K562 (cell line): Measurements from ENCODE around the gene SLC22A23. TPM values are rescaled to one million over a fixed set of nuclear protein-coding genes. Genes with fewer than 3 reads are reported as not detected.

ENCODE experiments used
- ATAC-seq: fragments of 200-7000 bp; cut with Tn5 transposase; 3 replicates; pipeline ENCODE4 v1.9.1; 2020; ENCODE audit warnings: moderate library complexity
- BruUV-seq: library from RNA; stranded (reverse); fragments of 400-500 nt; replicated peaks from 2 replicates; lab custom pipeline; 2021; lab: Mats Ljungman, UMichigan
- CTCF ChIA-PET: fragments of 300-600 bp; formaldehyde crosslinking; extraction: SDS; loops from one replicate; lab custom pipeline; 2021; ENCODE audit warnings: low intra/inter-chr PET ratio; lab: Yijun Ruan, JAX
- POLR2A ChIA-PET: fragments of 300-600, 350-650 bp; sonication (Branson Sonifier 250); formaldehyde crosslinking; extraction: SDS; loops from one replicate; lab custom pipeline; 2021; ENCODE audit warnings: antibody characterized with exemption, inconsistent platforms; lab: Yijun Ruan, JAX
- DNase-seq, 4 experiments: peaks; one replicate each; pipeline versions ENCODE4 v3.0.0 to v3.0.0-alpha.2; 2011 to 2018; ENCODE audit warnings: low spot score in 3 of 4, mixed read lengths in 3 of 4; ENCODE audit errors: extremely low read depth in 1 of 4
- FAIRE-seq: peaks from 2 replicates; lab custom pipeline; 2011; peaks lifted over from hg19 to GRCh38; lab: Jason Lieb, UNC
- H2AFZ ChIP-seq: 2 replicates; pipeline ENCODE4 v1.6.0; 2011; ENCODE audit warnings: low read depth, low read length, control low read depth, inconsistent platforms
- H3K27ac ChIP-seq: fragments of 200-600 bp; 3 replicates; pipeline ENCODE4 v1.8.0; 2011; ENCODE audit warnings: low read depth, mild to moderate bottlenecking, control low read depth, inconsistent platforms, low read length, moderate library complexity, mixed read lengths; ENCODE audit errors: extremely low read depth
- H3K27me3 ChIP-seq, 2 experiments: fragments of 300-600 bp in 1 of 2; 2 replicates in 1 of 2; 3 replicates in 1 of 2; pipeline versions ENCODE4 v1.6.0 to v1.8.0; 2011; ENCODE audit warnings: inconsistent platforms in 2 of 2, low read length in 2 of 2, mild to moderate bottlenecking in 1 of 2, mixed read lengths in 1 of 2, moderate library complexity in 1 of 2; ENCODE audit not compliant: control insufficient read depth in 2 of 2, insufficient read depth in 2 of 2
- H3K36me3 ChIP-seq: fragments of 300-600 bp; 3 replicates; pipeline ENCODE4 v1.8.0; 2011; ENCODE audit warnings: mild to moderate bottlenecking, low read length, inconsistent platforms; ENCODE audit not compliant: control insufficient read depth, insufficient read depth
- H3K4me1 ChIP-seq, 2 experiments: fragments of 200-600 bp in 1 of 2; replicated peaks in 1 of 2; 2 replicates in 1 of 2; 3 replicates in 1 of 2; pipeline versions ENCODE4 v1.5.1 to v1.8.0; 2011; ENCODE audit warnings: inconsistent platforms in 2 of 2, low read length in 2 of 2, mild to moderate bottlenecking in 1 of 2, mixed read lengths in 1 of 2, moderate library complexity in 1 of 2; ENCODE audit not compliant: control insufficient read depth in 2 of 2, insufficient read depth in 2 of 2
- H3K4me2 ChIP-seq: 2 replicates; pipeline ENCODE4 v1.6.1; 2011; ENCODE audit warnings: low read length, control low read depth, inconsistent platforms, mixed read lengths; ENCODE audit not compliant: insufficient read depth
- H3K4me3 ChIP-seq: fragments of 200-600 bp; sonication (generic), shearing (Covaris generic); 2 replicates; pipeline ENCODE4 v1.5.1; 2016; ENCODE audit warnings: control low read depth, inconsistent platforms
- H3K79me2 ChIP-seq: fragments of 200-600 bp; 3 replicates; pipeline ENCODE4 v1.8.0; 2011; ENCODE audit warnings: low read length, inconsistent platforms; ENCODE audit not compliant: control insufficient read depth, insufficient read depth
- H3K9ac ChIP-seq, 2 experiments: 2 replicates each; pipeline versions ENCODE4 v1.6.0 to v1.6.1; 2011; ENCODE audit warnings: low read depth in 2 of 2, low read length in 2 of 2, control low read depth in 1 of 2, inconsistent platforms in 1 of 2, mild to moderate bottlenecking in 1 of 2, mixed read lengths in 1 of 2; ENCODE audit not compliant: insufficient read depth in 1 of 2
- H3K9me1 ChIP-seq: one replicate; pipeline ENCODE4 v1.6.0; 2011; ENCODE audit warnings: inconsistent platforms, mild to moderate bottlenecking, low read length, moderate library complexity; ENCODE audit not compliant: control insufficient read depth, insufficient read depth
- H3K9me3 ChIP-seq: replicated peaks from 2 replicates; pipeline ENCODE4 v1.5.1; 2011; ENCODE audit warnings: low read depth, low read length, inconsistent platforms; ENCODE audit not compliant: control insufficient read depth, insufficient read depth
- H4K20me1 ChIP-seq: replicated peaks from 2 replicates; pipeline ENCODE4 v1.6.1; 2011; ENCODE audit warnings: low read length, inconsistent platforms, mixed read lengths; ENCODE audit not compliant: control insufficient read depth, insufficient read depth
- JUND ChIP-seq, 2 experiments: IDR thresholded peaks; 2 replicates in 1 of 2; 3 replicates in 1 of 2; pipeline ENCODE4 v1.6.1; 2011; ENCODE audit warnings: borderline replicate concordance in 2 of 2, low read depth in 2 of 2, low read length in 2 of 2, improper control_type of control experiment in 1 of 2, missing biosample characterization in 1 of 2, missing genetic modification characterization in 1 of 2, missing genetic modification reagents in 1 of 2
- L3MBTL2 ChIP-seq: fragments of 450-650 bp; IDR thresholded peaks from 2 replicates; pipeline ENCODE4 v1.6.1; 2016; ENCODE audit warnings: mild to moderate bottlenecking, moderate library complexity
- MAFF ChIP-seq: IDR thresholded peaks from 2 replicates; pipeline ENCODE4 v1.6.1; 2012; ENCODE audit warnings: low read length, improper control_type of control experiment
- MEIS2 ChIP-seq: fragments of 450-650 bp; IDR thresholded peaks from 2 replicates; pipeline ENCODE4 v1.6.1; 2014; ENCODE audit warnings: mild to moderate bottlenecking; ENCODE audit not compliant: partially characterized antibody
- MLLT1 ChIP-seq, 2 experiments: fragments of 450-650 bp; IDR thresholded peaks; 2 replicates each; pipeline ENCODE4 v1.6.1; 2016
- MTA3 ChIP-seq: fragments of 450-650 bp; formaldehyde crosslinking; IDR thresholded peaks from 2 replicates; pipeline ENCODE4 v1.6.1; 2017; ENCODE audit warnings: mild to moderate bottlenecking, borderline replicate concordance
- NRF1 ChIP-seq, 2 experiments: fragments of 450-650 bp; IDR thresholded peaks in 1 of 2; conservative IDR thresholded peaks in 1 of 2; 2 replicates each; pipeline ENCODE4 v1.6.1; 2014; ENCODE audit warnings: mild to moderate bottlenecking in 2 of 2
- PBX2 ChIP-seq, 2 experiments: IDR thresholded peaks in 1 of 2; conservative IDR thresholded peaks in 1 of 2; 2 replicates each; pipeline ENCODE4 v1.6.1; 2016; ENCODE audit warnings: low read depth in 2 of 2, mild to moderate bottlenecking in 1 of 2, missing compliant biosample characterization in 1 of 2, missing genetic modification characterization in 1 of 2, moderate library complexity in 1 of 2
- PKNOX1 ChIP-seq: fragments of 450-650 bp; IDR thresholded peaks from 2 replicates; pipeline ENCODE4 v1.6.1; 2016
- RCOR1 ChIP-seq, 2 experiments: IDR thresholded peaks; 2 replicates each; pipeline ENCODE4 v1.6.1; 2012; ENCODE audit warnings: low read depth in 2 of 2, low read length in 2 of 2, borderline replicate concordance in 1 of 2, improper control_type of control experiment in 1 of 2
- SMAD1 ChIP-seq: fragments of 150-350 bp; IDR thresholded peaks from 2 replicates; pipeline ENCODE4 v1.6.1; 2014; ENCODE audit warnings: low read length, low read depth; ENCODE audit not compliant: partially characterized antibody
- TCF3 ChIP-seq: sonication (generic); formaldehyde crosslinking; IDR thresholded peaks from 2 replicates; pipeline ENCODE4 v1.4.0; 2020; ENCODE audit warnings: mild to moderate bottlenecking, missing genetic modification reagents
- TSC22D4 ChIP-seq: fragments of 450-650 bp; IDR thresholded peaks from 2 replicates; pipeline ENCODE4 v1.6.1; 2016; ENCODE audit warnings: missing genetic modification characterization, missing biosample characterization, control low read depth
- ZNF121 ChIP-seq: sonication (generic); formaldehyde crosslinking; conservative IDR thresholded peaks from 2 replicates; pipeline ENCODE4 v1.8.0; 2022; ENCODE audit warnings: missing genetic modification reagents
- ZNF316 ChIP-seq: fragments of 450-650 bp; IDR thresholded peaks from 2 replicates; pipeline ENCODE4 v1.6.1; 2016
- ZNF324 ChIP-seq: fragments of 250-450 bp; sonication (Bioruptor Pico); IDR thresholded peaks from 2 replicates; pipeline ENCODE4 v1.4.0; 2020; ENCODE audit warnings: mild to moderate bottlenecking
- ZNF445 ChIP-seq: fragments of 250-450 bp; sonication (Bioruptor Pico); IDR thresholded peaks from 2 replicates; pipeline ENCODE4 v1.4.0; 2020; ENCODE audit warnings: low read depth, mild to moderate bottlenecking, moderate library complexity
- WGBS: fragments of 100-300 bp; shearing (Covaris generic); methylation state at CpG from one replicate; pipeline ENCODE4 v1.1.6; 2016; ENCODE audit warnings: low coverage, mixed read lengths; ENCODE audit not compliant: insufficient coverage; ENCODE audit errors: missing lambda C conversion rate; 5-methylcytosine and 5-hydroxymethylcytosine counted together
- in situ Hi-C: fragments of 300-500 bp; cut with MboI; formaldehyde crosslinking; loops from 4 replicates; pipeline ENCODE4 v1.15.0; 2018; ENCODE audit warnings: inconsistent platforms, mixed read lengths
- intact Hi-C: fragments of 100-400 bp; cut with micrococcal nuclease; formaldehyde crosslinking; loops from 2 replicates; pipeline ENCODE4 v1.14.2; 2022
- polyA plus RNA-seq, 8 experiments: library from polyadenylated mRNA; depleted of rRNA in 4 of 8; stranded (reverse) in 5 of 8; unstranded in 3 of 8; fragments of >200 nt; fragmentation: Nextera tagmentation in 2 of 8; fragmentation: Illumina TruSeq in 1 of 8; extraction: Ambion mirVana in 2 of 8; extraction: Trizol in 1 of 8; gene quantifications; 2 replicates each; pipeline versions ENCODE4 v1.2.1 to v1.2.3, GENCODE V29; 2011 to 2014; ENCODE audit warnings: inconsistent platforms in 1 of 8, missing spikeins in 1 of 8
- total RNA-seq, 7 experiments: library from RNA; depleted of rRNA in 6 of 7; stranded (reverse); fragments of >200 nt in 6 of 7; fragmentation: Illumina TruSeq in 2 of 7; extraction: Trizol in 2 of 7; gene quantifications; 2 replicates each; pipeline versions ENCODE4 v1.2.1 to v1.2.3, GENCODE V29; 2011 to 2021; ENCODE audit warnings: low replicate concordance in 1 of 7

Gene SLC22A23
- total and polyA plus RNA-seq, 9 of the 15 experiments (the other 6 are each of a cell fraction or from before 2014, with no cell fraction given) = 0.30 to 8.7 (median 2.5) TPM

GRCh38 chr6:3350252-3350796 is 106.5 kb downstream of the SLC22A23 start:
- no peaks in the 10 kb centered on the region for H4K20me1 ChIP-seq
- in situ Hi-C loops (no loop called here), intact Hi-C loops (loop anchor here (10.0 kb wide), 1 partner anchor 674 kb away; a partner anchor contains a TSS)
- H3K27ac ChIP-seq = no peak overlapping the region
- no peaks in the 10 kb centered on the region for H3K27me3 ChIP-seq
- TF ChIP-seq ZNF121 (CRISPR knock-in tag) (no peak), RCOR1 (IDR thresholded peaks at IDR 0.05; ENCODE audit: borderline replicate concordance in 1 of 2, low read depth in 2 of 2, low read length in 2 of 2) (no peak), MTA3 (no peak), MEIS2 (peak; percentile 78), NRF1 (conservative IDR thresholded peaks at IDR 0.05 in 1 of 2, IDR thresholded peaks at IDR 0.05 in 1 of 2) (0 out of 4 replicates have a peak, but pooled peaks of 1 of the 2 experiments have one; percentile 8), TSC22D4 (no peak), PBX2 (CRISPR knock-in tag; IDR thresholded peaks at IDR 0.05; ENCODE audit: low read depth) (no peak), PBX2 (tag; conservative IDR thresholded peaks at IDR 0.05; ENCODE audit: low read depth) (0 out of 2 replicates have a peak, but pooled peaks have one; percentile 49), ZNF316 (peak; percentile 1; the same call in 1 of the 2 replicates), TCF3 (CRISPR knock-in tag) (no peak), ZNF445 (CRISPR knock-in tag) (no peak), SMAD1 (no peak), MLLT1 (IDR thresholded peaks at IDR 0.05) (peak in 1 of 2 experiments; percentile 90; a peak in 2 of 4 replicates), JUND (IDR thresholded peaks at IDR 0.05; ENCODE audit: borderline replicate concordance, low read depth, low read length) (no peak), JUND (tag; IDR thresholded peaks at IDR 0.05; ENCODE audit: borderline replicate concordance, low read depth, low read length) (no peak), ZNF324 (no peak), PKNOX1 (peak; percentile 29; the same call in 1 of the 2 replicates), L3MBTL2 (0 out of 2 replicates have a peak, but pooled peaks have one; percentile 4), MAFF (no peak)
- peak overlapping the region; percentile 64; the same call in 1 of the 2 replicates for H2AFZ ChIP-seq
- peaks cover 7% of the 10 kb centered on the region; the same call in 1 of the 3 replicates for H3K79me2 ChIP-seq
- 58% methylated on average over 8 of the region's 8 CpGs for WGBS
- no peak overlapping the region for H3K4me3 ChIP-seq
- ATAC-seq (no peak), FAIRE-seq (no peak), DNase-seq (peak in 1 of 4 experiments; percentile 43)
- no peak overlapping the region; a peak in 1 of 4 replicates for H3K9ac ChIP-seq
- POLR2A ChIA-PET = interaction anchor here (1.5 to 2.2 kb wide), 4 partner anchors 9 to 25 kb away, joined by 4 to 12 read pairs (median 6); no protein-coding TSS in a partner anchor
- CTCF ChIA-PET = no interaction called here
- H3K9me1 ChIP-seq = no peaks in the 10 kb centered on the region
- no TSS peak for BruUV-seq
- H3K9me3 ChIP-seq = no peaks in the 10 kb centered on the region
- H3K4me1 ChIP-seq = peaks cover 47 to 77% of the 10 kb centered on the region in 2 experiments
- no peaks in the 10 kb centered on the region for H3K36me3 ChIP-seq
- 0 out of 2 replicates have a peak overlapping the region, but pooled peaks have one; percentile 44 for H3K4me2 ChIP-seq
